ENCODE data around the gene PGAM1. TPM values are rescaled to one million over a fixed set of nuclear protein-coding genes. Genes with fewer than 3 reads are reported as not detected.
A peak's percentile ranks its signal among the peaks of the same experiment; 100 is the strongest.
"Not testable (repeated sequence)": the region's sequence is repeated elsewhere in the genome, so short reads cannot be mapped to it uniquely, and the experiment has no call there.

The PGAM1 gene
- total RNA-seq, 2 donors from 2014 or later = 1,094 to 1,221 TPM

- Mint-ChIP-seq H3K4me1 (peaks cover 21% of the 10 kb centered on the region), H3K4me3 (no peak overlapping the region), H3K36me3 (ENCODE audit: low read depth) (peaks cover 100% of the 10 kb centered on the region), H3K9me3 (no peaks in the 10 kb centered on the region), H3K27ac (peak overlapping the region; percentile 53), H3K27me3 (no peaks in the 10 kb centered on the region)
- ATAC-seq (replicated peaks) = no peak
Measured at GRCh38 chr10:97459111-97459510, 33.1 kb downstream of the PGAM1 start.

GRCh38 chr10:97459933-97460332 is 33.9 kb downstream of the PGAM1 start:
- no peak for ATAC-seq (replicated peaks)
- H3K36me3 Mint-ChIP-seq (ENCODE audit: low read depth) = peaks cover 100% of the 10 kb centered on the region
- H3K4me1 Mint-ChIP-seq = peaks cover 15% of the 10 kb centered on the region
- H3K27ac Mint-ChIP-seq = peak overlapping the region; percentile 53
- H3K27me3 Mint-ChIP-seq = no peaks in the 10 kb centered on the region
- no peak overlapping the region for H3K4me3 Mint-ChIP-seq
- H3K9me3 Mint-ChIP-seq = no peaks in the 10 kb centered on the region

GRCh38 chr10:97462309-97462708 is 36.3 kb downstream of the PGAM1 start:
- H3K4me3 Mint-ChIP-seq = no peak overlapping the region
- no peaks in the 10 kb centered on the region for H3K27me3 Mint-ChIP-seq
- H3K27ac Mint-ChIP-seq = no peak overlapping the region
- no peaks in the 10 kb centered on the region for H3K9me3 Mint-ChIP-seq
- H3K36me3 Mint-ChIP-seq (ENCODE audit: low read depth) = peaks cover 100% of the 10 kb centered on the region
- ATAC-seq (replicated peaks) = no peak
- peaks cover 9% of the 10 kb centered on the region for H3K4me1 Mint-ChIP-seq

- Mint-ChIP-seq H3K27ac (peak overlapping the region; percentile 76), H3K4me1 (peaks cover 7% of the 10 kb centered on the region), H3K9me3 (no peaks in the 10 kb centered on the region), H3K27me3 (no peaks in the 10 kb centered on the region), H3K36me3 (ENCODE audit: low read depth) (peaks cover 100% of the 10 kb centered on the region), H3K4me3 (no peak overlapping the region)
- ATAC-seq (replicated peaks) = peak; percentile 64
Measured at GRCh38 chr10:97463363-97464132, 37.6 kb downstream of the PGAM1 start.

GRCh38 chr10:97464226-97464625 is 38.2 kb downstream of the PGAM1 start:
- peaks cover 100% of the 10 kb centered on the region for H3K36me3 Mint-ChIP-seq (ENCODE audit: low read depth)
- peak; percentile 5 for ATAC-seq (replicated peaks)
- H3K27ac Mint-ChIP-seq = peak overlapping the region; percentile 76
- peaks cover 5% of the 10 kb centered on the region for H3K4me1 Mint-ChIP-seq
- no peaks in the 10 kb centered on the region for H3K9me3 Mint-ChIP-seq
- no peaks in the 10 kb centered on the region for H3K27me3 Mint-ChIP-seq
- H3K4me3 Mint-ChIP-seq = no peak overlapping the region

GRCh38 chr10:97465982-97466381 is 40.0 kb downstream of the PGAM1 start:
- Mint-ChIP-seq H3K9me3 (no peaks in the 10 kb centered on the region), H3K4me3 (no peak overlapping the region), H3K4me1 (peaks cover 5% of the 10 kb centered on the region), H3K36me3 (ENCODE audit: low read depth) (peaks cover 100% of the 10 kb centered on the region), H3K27me3 (no peaks in the 10 kb centered on the region), H3K27ac (no peak overlapping the region)
- ATAC-seq (replicated peaks) = no peak

GRCh38 chr10:97466755-97467154 is 40.8 kb downstream of the PGAM1 start:
- Mint-ChIP-seq H3K36me3 (ENCODE audit: low read depth) (peaks cover 99% of the 10 kb centered on the region), H3K27me3 (no peaks in the 10 kb centered on the region), H3K4me1 (peaks cover 5% of the 10 kb centered on the region), H3K27ac (no peak overlapping the region), H3K4me3 (no peak overlapping the region), H3K9me3 (no peaks in the 10 kb centered on the region)
- no peak for ATAC-seq (replicated peaks)

GRCh38 chr10:97468162-97468561 is 42.2 kb downstream of the PGAM1 start:
- Mint-ChIP-seq H3K27me3 (no peaks in the 10 kb centered on the region), H3K4me3 (no peak overlapping the region), H3K36me3 (ENCODE audit: low read depth) (peaks cover 99% of the 10 kb centered on the region), H3K27ac (peak overlapping the region; percentile 20), H3K4me1 (peaks cover 5% of the 10 kb centered on the region), H3K9me3 (no peaks in the 10 kb centered on the region)
- no peak for ATAC-seq (replicated peaks)

GRCh38 chr10:97468781-97469180 is 42.8 kb downstream of the PGAM1 start:
- not testable (repeated sequence) for H3K9me3 Mint-ChIP-seq; H3K4me3 Mint-ChIP-seq; ATAC-seq (replicated peaks); H3K4me1 Mint-ChIP-seq; H3K27me3 Mint-ChIP-seq
- Mint-ChIP-seq H3K36me3 (ENCODE audit: low read depth) (peaks cover 99% of the 10 kb centered on the region), H3K27ac (peak overlapping the region; percentile 20)

- no peak overlapping the region for H3K4me3 Mint-ChIP-seq
- H3K27ac Mint-ChIP-seq = no peak overlapping the region
- H3K9me3 Mint-ChIP-seq = no peaks in the 10 kb centered on the region
- H3K4me1 Mint-ChIP-seq = no peaks in the 10 kb centered on the region
- ATAC-seq (replicated peaks) = no peak
- H3K27me3 Mint-ChIP-seq = no peaks in the 10 kb centered on the region
- H3K36me3 Mint-ChIP-seq (ENCODE audit: low read depth) = peaks cover 99% of the 10 kb centered on the region
Measured at GRCh38 chr10:97474918-97475317, 48.9 kb downstream of the PGAM1 start.

- Mint-ChIP-seq H3K9me3 (no peaks in the 10 kb centered on the region), H3K27me3 (no peaks in the 10 kb centered on the region), H3K36me3 (ENCODE audit: low read depth) (peaks cover 99% of the 10 kb centered on the region), H3K4me1 (no peaks in the 10 kb centered on the region), H3K27ac (peak overlapping the region; percentile 12), H3K4me3 (no peak overlapping the region)
- no peak for ATAC-seq (replicated peaks)
Measured at GRCh38 chr10:97475936-97476594, 50.1 kb downstream of the PGAM1 start.

- H3K4me1 Mint-ChIP-seq; H3K27me3 Mint-ChIP-seq; H3K4me3 Mint-ChIP-seq; H3K27ac Mint-ChIP-seq; H3K9me3 Mint-ChIP-seq; ATAC-seq (replicated peaks): not testable (repeated sequence)
- H3K36me3 Mint-ChIP-seq (ENCODE audit: low read depth) = peaks cover 96% of the 10 kb centered on the region
Measured at GRCh38 chr10:97479410-97479809, 53.4 kb downstream of the PGAM1 start.

- no peak overlapping the region for H3K27ac Mint-ChIP-seq
- no peaks in the 10 kb centered on the region for H3K9me3 Mint-ChIP-seq
- ATAC-seq (replicated peaks) = no peak
- no peak overlapping the region for H3K4me3 Mint-ChIP-seq
- peaks cover 94% of the 10 kb centered on the region for H3K36me3 Mint-ChIP-seq (ENCODE audit: low read depth)
- H3K27me3 Mint-ChIP-seq = no peaks in the 10 kb centered on the region
- no peaks in the 10 kb centered on the region for H3K4me1 Mint-ChIP-seq
Measured at GRCh38 chr10:97479939-97480338, 53.9 kb downstream of the PGAM1 start.

GRCh38 chr10:97481071-97481470 is 55.1 kb downstream of the PGAM1 start:
- Mint-ChIP-seq H3K36me3 (ENCODE audit: low read depth) (peaks cover 94% of the 10 kb centered on the region), H3K27me3 (no peaks in the 10 kb centered on the region), H3K9me3 (no peaks in the 10 kb centered on the region), H3K27ac (peak overlapping the region; percentile 44), H3K4me3 (no peak overlapping the region), H3K4me1 (no peaks in the 10 kb centered on the region)
- ATAC-seq (replicated peaks) = no peak

GRCh38 chr10:97482381-97482780 is 56.4 kb downstream of the PGAM1 start:
- Mint-ChIP-seq H3K4me3 (no peak overlapping the region), H3K36me3 (ENCODE audit: low read depth) (peaks cover 88% of the 10 kb centered on the region), H3K4me1 (no peaks in the 10 kb centered on the region), H3K27ac (no peak overlapping the region), H3K9me3 (no peaks in the 10 kb centered on the region), H3K27me3 (no peaks in the 10 kb centered on the region)
- ATAC-seq (replicated peaks) = no peak

Measured in activated T-helper 17 cell treated with anti-CD3 and anti-CD28 coated beads, Interleukin-2, amount 50 U/mL, for 72 hours (primary cell).